GM18507 (cell line): ENCODE measurements around the gene CARS1.

Source experiments
- DNase-seq: peaks from one replicate; pipeline ENCODE4 v3.0.0; 2011; ENCODE audit warnings: low read depth; ENCODE audit not compliant: insufficient read length; ENCODE audit errors: extremely low spot score
- FAIRE-seq: peaks from 2 replicates; lab custom pipeline; 2011; peaks lifted over from hg19 to GRCh38; lab: Jason Lieb, UNC

CARS1 gene

GRCh38 chr11:3014057-3014938, 42.9 kb downstream of the CARS1 start:
- no peak for DNase-seq
- no peak for FAIRE-seq

DNA sequence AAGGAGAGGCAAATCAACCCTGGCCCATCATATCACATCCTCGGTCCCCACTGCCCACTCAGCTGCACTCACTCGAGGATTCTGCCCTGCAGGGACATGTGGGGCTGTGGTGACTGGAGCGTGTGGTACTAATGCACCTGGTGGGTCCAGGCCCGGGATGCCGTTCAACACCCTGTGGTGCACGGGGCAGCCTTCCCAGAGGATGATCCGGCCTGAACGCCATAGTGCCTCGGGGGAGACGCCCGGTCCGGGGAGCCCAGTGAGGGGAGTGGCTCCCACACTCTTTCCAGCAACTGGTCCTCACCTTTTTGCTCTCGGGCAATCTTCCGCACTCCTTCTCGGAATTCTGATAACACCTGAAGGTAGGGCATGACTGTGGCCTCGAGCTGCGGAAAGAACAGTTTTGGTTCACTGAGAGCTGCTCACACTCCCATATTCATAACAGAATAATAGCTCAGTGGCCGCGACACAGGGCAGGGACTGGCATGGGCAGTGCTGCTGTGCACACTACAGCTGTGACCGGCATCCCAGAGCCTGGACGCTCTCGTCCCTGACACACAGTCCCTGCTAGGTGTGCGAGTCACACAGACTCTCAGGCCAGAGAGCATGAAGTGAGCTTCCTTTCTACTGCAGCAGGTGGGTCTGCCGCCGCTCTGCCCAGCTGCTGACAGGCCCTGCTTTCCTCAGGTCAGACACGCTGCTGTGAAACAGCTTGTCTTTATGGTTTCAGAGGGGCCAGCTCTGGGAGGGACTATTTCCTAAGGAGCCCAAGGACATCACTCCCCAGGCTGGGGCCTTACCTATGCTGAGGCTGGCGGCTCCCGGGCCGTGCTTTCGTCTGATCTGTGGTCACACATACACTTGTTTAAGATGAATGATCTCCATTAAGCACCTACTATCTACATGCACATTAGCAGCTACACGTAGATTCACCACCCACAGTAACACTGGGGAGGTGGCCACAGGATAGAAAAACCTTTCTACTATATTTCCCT, 45.0 kb downstream of the CARS1 start:
- DNase-seq, result no peak
- FAIRE-seq, result no peak

- no peak for FAIRE-seq
- DNase-seq, result no peak
These were observed 46.5 kb downstream of the CARS1 start for GRCh38 chr11:3010521-3011275.

- FAIRE-seq, result no peak
These were observed 47.2 kb downstream of the CARS1 start for GRCh38 chr11:3010004-3010403.

GRCh38 chr11:3009481-3009880, 47.7 kb downstream of the CARS1 start:
- DNase-seq, result no peak
- FAIRE-seq, result no peak

More at GRCh38 chr11:3010004-3010403, 47.2 kb downstream of the CARS1 start:
- no peak for DNase-seq

- no peak for FAIRE-seq
- DNase-seq, result no peak
These were observed 48.4 kb downstream of the CARS1 start for GRCh38 chr11:3008746-3009336.

DNA sequence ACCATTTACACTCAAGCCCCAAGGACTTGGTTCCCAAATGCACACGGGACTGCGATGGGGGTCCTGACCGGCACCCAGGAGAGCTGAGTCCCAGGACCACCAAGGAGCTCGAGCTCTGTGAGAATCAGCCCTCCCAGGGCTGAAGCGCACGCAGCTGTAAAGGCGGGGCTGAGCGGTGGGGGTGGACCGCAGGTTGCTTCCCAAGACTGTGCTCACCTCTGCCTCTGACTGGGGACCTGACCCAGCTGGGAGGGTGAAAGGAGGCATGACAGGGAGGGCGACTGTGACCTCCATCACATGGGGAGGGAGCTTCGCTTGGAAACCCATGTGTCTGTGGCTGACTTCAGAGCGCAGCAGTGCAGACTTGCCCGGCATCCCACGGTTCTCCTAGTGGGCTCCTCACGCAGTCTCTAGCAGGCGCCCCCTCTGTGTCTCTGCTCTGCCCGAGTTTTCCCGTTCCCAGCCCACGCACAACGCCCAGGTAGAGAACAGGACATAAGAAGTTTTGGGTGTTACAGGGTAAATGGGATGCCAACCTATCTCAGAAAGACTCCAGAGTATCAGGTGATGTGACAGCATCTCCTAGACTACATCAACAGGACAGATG, 49.7 kb downstream of the CARS1 start:
- no peak for FAIRE-seq
- DNase-seq, result no peak

DNA sequence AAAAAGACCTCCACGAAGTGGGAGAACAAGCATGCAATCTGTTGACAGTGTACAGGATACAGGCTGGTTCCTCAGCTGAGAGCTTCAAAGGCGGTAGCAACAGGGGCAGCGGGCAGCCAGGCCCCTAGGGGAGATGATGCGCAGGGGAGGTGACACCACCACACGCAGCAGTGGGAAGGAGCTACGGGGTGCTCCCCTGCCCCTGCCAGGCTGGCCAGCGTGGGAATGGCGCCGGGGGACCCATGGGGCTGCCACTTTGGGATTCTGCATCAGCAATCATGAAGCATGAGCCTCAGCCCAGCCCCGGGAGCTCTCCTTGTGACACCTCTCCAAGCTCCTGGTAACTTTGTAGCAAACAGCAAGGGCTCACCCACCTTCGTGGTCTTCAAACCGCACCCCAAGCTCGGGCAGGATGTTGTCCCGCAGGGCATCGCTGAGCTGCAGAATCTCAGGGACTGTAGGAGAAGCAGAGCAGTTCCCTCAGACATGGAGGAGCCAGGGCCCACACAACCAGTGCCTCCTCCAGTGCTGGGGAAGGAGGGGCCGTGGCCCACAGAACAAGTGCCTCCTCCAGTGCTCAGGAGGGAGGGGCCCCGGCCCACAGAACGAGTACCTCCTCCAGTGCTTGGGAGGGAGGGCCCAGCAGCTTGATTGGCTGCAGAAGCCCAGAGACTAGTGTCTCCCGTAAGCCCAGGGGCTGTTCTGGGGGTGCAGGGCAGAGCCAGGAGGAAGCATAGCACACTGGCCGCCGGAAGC, 50.5 kb downstream of the CARS1 start:
- no peak for DNase-seq
- FAIRE-seq, result no peak

DNA sequence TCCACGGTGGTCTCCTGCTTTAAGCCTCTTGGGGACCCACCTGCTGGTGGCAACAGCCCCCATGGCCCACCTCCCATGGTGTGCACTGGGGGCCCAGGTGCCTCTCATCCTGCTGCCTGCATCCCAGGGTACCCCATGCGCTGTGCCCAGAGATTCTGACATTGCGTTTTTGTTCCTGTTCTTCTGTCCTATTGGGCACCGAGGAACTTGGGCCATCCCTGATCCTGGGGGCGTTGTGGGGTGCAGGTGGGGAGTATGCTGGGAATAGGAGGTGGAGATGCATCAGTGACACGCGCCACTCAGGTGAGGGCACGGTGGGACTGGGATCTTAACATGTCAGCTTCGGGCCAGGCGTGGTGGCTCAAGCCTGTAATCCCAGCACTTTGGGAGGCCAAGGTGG, 52.7 kb downstream of the CARS1 start:
- FAIRE-seq (no peak), DNase-seq (no peak)

DNA sequence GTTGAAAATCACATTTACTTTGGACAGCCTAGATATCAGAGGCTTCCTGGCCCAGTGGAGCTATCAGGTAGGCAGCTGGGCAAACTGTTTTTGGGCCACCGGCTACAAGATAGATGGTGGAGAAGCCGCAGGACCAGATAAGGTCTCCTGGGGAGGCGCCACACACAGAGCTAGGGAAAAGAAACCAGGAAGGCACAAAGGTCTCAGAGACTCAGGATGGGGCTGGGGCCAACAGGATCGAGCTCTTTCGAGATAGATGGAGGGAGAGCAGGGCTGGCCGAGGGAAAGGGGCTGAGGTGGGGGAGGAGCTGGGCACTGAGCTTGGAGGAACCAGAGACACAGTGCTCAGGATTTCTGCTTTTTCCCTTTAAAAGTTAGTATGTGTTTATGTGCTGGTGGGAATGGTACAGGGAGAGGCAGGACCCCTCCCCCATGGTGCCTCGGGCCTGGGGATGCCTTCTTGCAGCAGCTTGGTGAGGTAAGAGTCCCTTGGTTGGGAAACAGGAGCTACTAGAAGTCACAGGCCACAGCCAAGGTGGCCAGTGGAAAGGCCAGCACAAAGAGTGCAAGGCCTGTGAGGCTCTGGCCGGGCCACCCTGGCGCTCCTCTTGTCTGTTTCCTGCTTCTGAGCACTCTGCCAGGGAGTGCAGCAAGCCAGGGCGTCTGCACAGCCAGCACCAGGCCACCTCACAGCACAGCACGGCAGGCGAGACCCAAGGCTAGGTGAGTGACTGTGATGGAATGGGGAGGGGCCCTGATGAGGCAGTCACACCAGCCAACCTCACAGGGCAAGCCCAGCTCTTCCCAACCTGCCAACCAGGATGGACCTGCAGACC, 53.6 kb downstream of the CARS1 start:
- no peak for FAIRE-seq
- DNase-seq, result no peak

DNA sequence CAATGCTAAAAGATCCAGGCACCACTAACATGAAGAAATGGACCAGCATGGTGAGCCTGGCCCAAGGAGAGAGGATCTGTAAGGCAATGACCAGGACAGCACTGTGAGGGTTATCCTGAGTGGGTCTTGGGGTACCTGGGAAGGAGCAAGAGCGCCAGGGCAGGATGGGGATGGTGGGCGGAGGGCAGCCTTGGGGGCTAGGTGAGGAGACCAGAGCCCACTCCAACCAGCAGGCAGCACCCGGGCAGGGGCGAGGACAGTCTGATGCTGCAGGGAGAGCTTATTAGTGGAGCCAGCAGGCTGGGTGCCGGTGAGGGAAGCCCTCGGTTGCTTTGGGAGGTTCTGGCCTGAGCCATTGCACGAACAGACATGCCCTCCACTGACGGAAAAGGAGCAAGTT, 54.4 kb downstream of the CARS1 start:
- DNase-seq (no peak), FAIRE-seq (no peak)

DNA sequence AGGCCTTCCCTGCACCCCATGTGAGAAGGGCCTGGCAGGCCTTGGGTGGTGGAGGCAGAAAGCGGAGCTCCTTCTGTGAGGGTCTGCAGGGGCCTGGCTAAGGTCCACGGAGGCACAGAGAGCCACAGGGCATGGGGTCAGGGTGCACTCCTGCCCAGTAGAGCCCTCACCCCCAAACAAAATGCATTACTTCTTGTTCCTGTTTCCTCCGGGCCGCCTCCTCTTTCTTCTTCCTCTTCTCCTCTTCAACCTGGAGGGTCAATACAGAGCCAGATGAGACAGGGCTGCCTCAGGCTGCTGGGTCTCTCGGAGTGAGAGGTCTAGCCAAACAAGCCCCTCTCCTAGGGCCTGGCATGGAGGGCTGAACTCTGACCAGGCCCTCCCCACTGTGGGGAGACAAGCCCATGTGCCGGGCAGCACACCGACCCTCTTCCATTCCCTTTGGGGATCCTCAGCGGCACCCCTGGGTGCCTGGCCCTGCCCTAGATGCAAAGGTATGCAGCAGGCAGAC, 54.8 kb downstream of the CARS1 start:
- FAIRE-seq, result no peak

DNA sequence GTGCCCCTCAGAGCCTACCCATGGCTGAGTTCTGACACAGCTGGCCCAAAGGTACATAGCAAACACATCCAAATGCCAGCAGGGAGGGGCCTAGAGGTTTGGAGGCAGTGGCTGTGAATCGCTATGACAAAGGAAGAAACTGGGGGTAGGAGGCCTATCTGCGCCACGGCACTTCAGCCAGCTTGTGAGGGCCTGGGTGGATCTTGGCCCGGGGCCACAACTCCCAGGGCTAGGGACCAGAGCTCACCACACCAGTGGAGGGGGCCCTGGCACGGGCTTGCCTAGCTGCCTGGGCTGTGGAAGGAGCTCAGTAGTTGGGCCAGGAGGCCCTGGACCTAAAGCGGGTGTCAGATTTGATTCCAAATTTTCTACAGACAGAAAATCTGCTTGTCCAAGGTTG, 55.7 kb downstream of the CARS1 start:
- FAIRE-seq, result no peak

More for the DNA sequence above, 54.8 kb downstream of the CARS1 start:
- no peak for DNase-seq

DNA sequence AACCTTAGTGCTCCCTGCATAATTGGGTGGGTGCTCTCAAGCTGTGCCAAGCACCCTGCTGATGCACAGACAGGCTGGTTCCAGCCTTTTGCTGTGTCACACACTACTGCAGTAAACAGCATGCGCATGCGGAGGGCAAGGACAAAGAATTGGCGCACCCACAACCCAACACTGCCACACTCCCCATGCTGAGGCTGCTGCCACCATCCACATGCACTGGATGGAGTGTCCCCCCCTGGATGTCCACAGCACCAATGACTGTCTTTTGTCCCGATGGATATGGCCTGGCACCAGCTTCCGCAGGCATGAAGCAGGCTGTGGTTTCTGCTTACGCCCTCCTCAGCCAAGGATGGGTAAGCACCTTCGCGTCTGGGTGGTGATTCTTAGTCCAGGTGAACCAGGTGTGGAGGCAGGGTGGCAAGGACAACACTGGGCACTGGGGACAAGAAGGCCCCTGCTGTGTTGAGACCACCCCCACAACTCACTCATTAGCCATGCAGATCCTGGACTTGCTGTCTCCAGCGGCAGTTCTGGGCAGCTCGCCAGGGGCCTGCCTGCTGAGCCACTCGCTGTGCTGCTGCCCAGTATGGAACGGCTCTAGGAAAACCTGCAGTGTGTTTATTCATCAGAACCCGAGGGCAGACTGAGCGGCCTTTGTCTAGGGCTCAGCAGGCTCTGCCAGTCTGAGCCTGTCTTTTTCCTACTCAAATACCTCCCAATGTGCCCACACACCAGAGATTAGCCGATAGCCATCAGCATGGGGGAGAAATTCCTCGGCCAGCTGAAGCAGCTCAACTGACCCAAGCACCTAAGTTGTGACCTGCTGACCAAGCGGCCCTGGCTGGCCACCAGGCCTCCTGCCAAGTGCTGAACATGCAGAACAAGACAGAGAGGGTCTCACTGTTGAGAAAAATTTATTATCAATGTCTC, 56.9 kb downstream of the CARS1 start:
- DNase-seq (no peak), FAIRE-seq (no peak)

More for the DNA sequence above, 55.7 kb downstream of the CARS1 start:
- no peak for DNase-seq

GRCh38 chr11:2999464-2999998, 57.7 kb downstream of the CARS1 start:
- FAIRE-seq, result no peak
- no peak for DNase-seq
